A549 treated with dexamethasone at 1 μM for 4 hours (cell line): ENCODE results near the gene DEPDC7. TPM values are rescaled to one million over a fixed set of nuclear protein-coding genes. Genes with fewer than 3 reads are reported as not detected.

Experiments
- total RNA-seq: library from RNA; stranded (reverse); fragments of 200-300 nt; extraction: Qiagen RNA extraction; gene quantifications from 5 replicates; pipeline ENCODE4 v1.2.3, GENCODE V29; 2022

DEPDC7 gene
- total RNA-seq, result 6.8 to 7.8 TPM (median 7.0 TPM) in 5 replicates

GRCh38 chr11:33015621-33016551 lies at the start of gene DEPDC7:
TSS of gene DEPDC7 (plus strand) at chr11:33015878. CDS start at chr11:33015956, 78 bp downstream.

GRCh38 chr11:33039274-33040032 lies 23.8 kb downstream of the DEPDC7 start, which contains the start of gene TCP11L1:
TSS of gene TCP11L1 (plus strand) at chr11:33039572. CDS start at chr11:33043774, 4,202 bp downstream.

Other genes with a start within 250 kb of the DEPDC7 start
- gene CCDC73, start 221.2 kb upstream of the DEPDC7 start, total RNA-seq, result 0.03 to 0.04 TPM in 2 of 5 replicates, not detected in the others
- gene PRRG4, start 186.0 kb upstream of the DEPDC7 start, total RNA-seq, result 1.9 to 2.5 TPM (median 2.1 TPM) in 5 replicates
- 12.5 to 24.1 TPM (median 21.2 TPM) in 5 replicates for gene QSER1, start 123.1 kb upstream of the DEPDC7 start, total RNA-seq
- gene TCP11L1, start 23.7 kb downstream of the DEPDC7 start, total RNA-seq, result 18.5 to 29.2 TPM (median 24.3 TPM) in 5 replicates
- 25.9 to 29.8 TPM (median 27.7 TPM) in 5 replicates for gene CSTF3, start 145.6 kb downstream of the DEPDC7 start, total RNA-seq
- 11.7 to 24.5 TPM (median 21.2 TPM) in 5 replicates for gene HIPK3, start 241.5 kb downstream of the DEPDC7 start, total RNA-seq